AG04450 (cell line): ENCODE results near the gene CCNB1. TPM values are rescaled to one million over a fixed set of nuclear protein-coding genes. Genes with fewer than 3 reads are reported as not detected.

ENCODE experiments used
- CTCF ChIA-PET: fragments of 300-600, 350-600 bp; formaldehyde crosslinking; extraction: SDS; loops from one replicate; lab custom pipeline; 2022; ENCODE audit warnings: antibody characterized with exemption, inconsistent platforms; lab: Charles Lee
- POLR2A ChIA-PET: fragments of 350-600 bp; formaldehyde crosslinking; extraction: SDS; loops from one replicate; lab custom pipeline; 2021; ENCODE audit warnings: antibody characterized with exemption, inconsistent platforms; lab: Yijun Ruan, JAX
- DNase-seq: peaks from one replicate; pipeline ENCODE4 v3.0.0-alpha.2; 2011; ENCODE audit warnings: low read depth, low spot score
- H3K27ac ChIP-seq: one replicate; pipeline ENCODE4 v1.5.1; 2012; ENCODE audit warnings: low read depth, low read length, control low read depth
- H3K27me3 ChIP-seq: one replicate; pipeline ENCODE4 v1.6.0; 2012; ENCODE audit warnings: low read length; ENCODE audit not compliant: control insufficient read depth, insufficient read depth
- H3K4me3 ChIP-seq: 2 replicates; pipeline ENCODE4 v1.5.1; 2011; ENCODE audit warnings: mild to moderate bottlenecking, low read depth, low read length, control low read depth
- H3K9me3 ChIP-seq: 2 replicates; pipeline ENCODE4 v1.5.1; 2012; ENCODE audit warnings: low read length; ENCODE audit not compliant: control insufficient read depth, insufficient read depth
- polyA plus RNA-seq: library from polyadenylated mRNA; depleted of rRNA; stranded (reverse); fragments of >200 nt; gene quantifications from 2 replicates; pipeline ENCODE4 v1.2.3, GENCODE V29; 2011
- TF ChIP-seq, protein P1 (sequence below): IDR thresholded peaks from 2 replicates; pipeline ENCODE4 v1.5.1; 2011; ENCODE audit warnings: low read depth, low read length, control low read depth, inconsistent platforms

Gene CCNB1
- polyA plus RNA-seq, 1 experiment = 58.0 TPM

DNA sequence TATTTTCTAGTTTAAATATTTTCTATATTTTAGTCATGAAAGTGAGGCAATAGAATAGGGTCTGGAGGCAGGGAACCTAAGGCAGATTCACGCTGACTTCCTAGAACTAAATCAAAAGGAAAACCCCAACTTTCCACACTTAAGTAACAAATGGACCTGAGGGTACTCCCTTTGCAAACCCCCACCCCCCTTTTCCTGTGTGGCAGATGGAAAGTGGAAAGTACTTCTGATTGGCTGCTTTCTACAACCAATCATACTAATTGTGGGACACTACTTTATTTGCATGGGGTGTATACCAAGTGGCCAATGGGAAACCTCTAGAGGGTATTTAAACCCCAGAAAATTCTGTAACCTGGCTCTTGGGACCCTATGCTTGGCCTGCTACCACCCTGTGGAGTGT, 17.7 kb downstream of the CCNB1 start:
- no peaks in the 10 kb centered on the region; the same call in 1 of the 2 replicates for H3K9me3 ChIP-seq
- POLR2A ChIA-PET = no interaction called here
- DNase-seq = no peak
- H3K27me3 ChIP-seq = no peaks in the 10 kb centered on the region
- TF ChIP-seq, protein P1, sequence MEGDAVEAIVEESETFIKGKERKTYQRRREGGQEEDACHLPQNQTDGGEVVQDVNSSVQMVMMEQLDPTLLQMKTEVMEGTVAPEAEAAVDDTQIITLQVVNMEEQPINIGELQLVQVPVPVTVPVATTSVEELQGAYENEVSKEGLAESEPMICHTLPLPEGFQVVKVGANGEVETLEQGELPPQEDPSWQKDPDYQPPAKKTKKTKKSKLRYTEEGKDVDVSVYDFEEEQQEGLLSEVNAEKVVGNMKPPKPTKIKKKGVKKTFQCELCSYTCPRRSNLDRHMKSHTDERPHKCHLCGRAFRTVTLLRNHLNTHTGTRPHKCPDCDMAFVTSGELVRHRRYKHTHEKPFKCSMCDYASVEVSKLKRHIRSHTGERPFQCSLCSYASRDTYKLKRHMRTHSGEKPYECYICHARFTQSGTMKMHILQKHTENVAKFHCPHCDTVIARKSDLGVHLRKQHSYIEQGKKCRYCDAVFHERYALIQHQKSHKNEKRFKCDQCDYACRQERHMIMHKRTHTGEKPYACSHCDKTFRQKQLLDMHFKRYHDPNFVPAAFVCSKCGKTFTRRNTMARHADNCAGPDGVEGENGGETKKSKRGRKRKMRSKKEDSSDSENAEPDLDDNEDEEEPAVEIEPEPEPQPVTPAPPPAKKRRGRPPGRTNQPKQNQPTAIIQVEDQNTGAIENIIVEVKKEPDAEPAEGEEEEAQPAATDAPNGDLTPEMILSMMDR = no peak
- CTCF ChIA-PET = interaction anchor here (0.7 kb wide), 1 partner anchor 7 kb away, joined by 6 read pairs; no protein-coding TSS in a partner anchor
- H3K4me3 ChIP-seq = no peak overlapping the region
- no peak overlapping the region for H3K27ac ChIP-seq

DNA sequence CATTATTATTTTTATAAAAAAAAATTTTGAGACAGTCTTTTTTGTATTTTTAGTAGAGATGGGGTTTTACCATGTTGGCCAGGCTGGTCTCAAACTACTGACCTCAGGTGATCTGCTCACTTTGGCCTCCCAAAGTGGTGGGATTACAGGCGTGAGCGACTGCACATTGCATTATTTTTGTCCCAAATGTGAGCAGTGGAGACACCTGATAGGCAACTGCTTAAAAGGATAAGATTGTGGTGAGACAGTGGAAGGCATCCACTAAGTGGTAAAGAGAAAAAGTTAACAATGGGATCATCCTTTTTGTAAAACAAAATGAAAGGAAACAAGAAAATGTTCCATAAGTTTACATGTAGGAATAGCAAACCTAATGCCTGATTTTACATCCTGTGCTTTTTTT, 20.4 kb downstream of the CCNB1 start:
- DNase-seq = no peak
- ChIA-PET POLR2A (no interaction called here), CTCF (no interaction called here)
- TF ChIP-seq, protein P1 = no peak
- H3K9me3 ChIP-seq = no peaks in the 10 kb centered on the region
- no peak overlapping the region for H3K4me3 ChIP-seq
- no peaks in the 10 kb centered on the region for H3K27me3 ChIP-seq
- H3K27ac ChIP-seq = no peak overlapping the region

DNA sequence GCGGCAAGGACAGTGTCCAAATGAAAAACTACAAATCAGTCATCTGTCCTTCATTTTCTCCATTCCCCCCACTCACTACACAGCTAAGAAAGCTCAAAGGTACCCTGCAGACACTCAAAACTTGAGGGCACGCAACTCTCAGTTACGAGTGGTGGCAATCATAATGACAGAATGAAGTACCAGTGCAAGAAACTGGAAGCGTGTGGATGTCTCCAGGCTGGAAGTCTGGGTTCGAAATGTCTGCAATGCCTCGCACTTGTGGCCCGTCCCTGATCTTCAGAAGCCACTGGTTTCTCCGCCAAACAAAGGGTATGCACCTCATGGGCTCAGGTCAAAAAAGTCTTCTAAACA, 21.8 kb downstream of the CCNB1 start:
- peak overlapping the region; percentile 84 for H3K27ac ChIP-seq
- POLR2A ChIA-PET = interaction anchor here (1.0 to 1.1 kb wide), 2 partner anchors 47 to 82 kb away, joined by 3 read pairs; no protein-coding TSS in a partner anchor
- TF ChIP-seq, protein P1 = no peak
- no peaks in the 10 kb centered on the region for H3K27me3 ChIP-seq
- no peak for DNase-seq
- H3K4me3 ChIP-seq = peak overlapping the region; percentile 96
- H3K9me3 ChIP-seq = no peaks in the 10 kb centered on the region
- CTCF ChIA-PET = interaction anchor here (0.6 to 2.0 kb wide), 2 partner anchors 74 to 95 kb away, joined by 4 to 10 read pairs; partner anchors contain the start of gene SLC30A5

DNA sequence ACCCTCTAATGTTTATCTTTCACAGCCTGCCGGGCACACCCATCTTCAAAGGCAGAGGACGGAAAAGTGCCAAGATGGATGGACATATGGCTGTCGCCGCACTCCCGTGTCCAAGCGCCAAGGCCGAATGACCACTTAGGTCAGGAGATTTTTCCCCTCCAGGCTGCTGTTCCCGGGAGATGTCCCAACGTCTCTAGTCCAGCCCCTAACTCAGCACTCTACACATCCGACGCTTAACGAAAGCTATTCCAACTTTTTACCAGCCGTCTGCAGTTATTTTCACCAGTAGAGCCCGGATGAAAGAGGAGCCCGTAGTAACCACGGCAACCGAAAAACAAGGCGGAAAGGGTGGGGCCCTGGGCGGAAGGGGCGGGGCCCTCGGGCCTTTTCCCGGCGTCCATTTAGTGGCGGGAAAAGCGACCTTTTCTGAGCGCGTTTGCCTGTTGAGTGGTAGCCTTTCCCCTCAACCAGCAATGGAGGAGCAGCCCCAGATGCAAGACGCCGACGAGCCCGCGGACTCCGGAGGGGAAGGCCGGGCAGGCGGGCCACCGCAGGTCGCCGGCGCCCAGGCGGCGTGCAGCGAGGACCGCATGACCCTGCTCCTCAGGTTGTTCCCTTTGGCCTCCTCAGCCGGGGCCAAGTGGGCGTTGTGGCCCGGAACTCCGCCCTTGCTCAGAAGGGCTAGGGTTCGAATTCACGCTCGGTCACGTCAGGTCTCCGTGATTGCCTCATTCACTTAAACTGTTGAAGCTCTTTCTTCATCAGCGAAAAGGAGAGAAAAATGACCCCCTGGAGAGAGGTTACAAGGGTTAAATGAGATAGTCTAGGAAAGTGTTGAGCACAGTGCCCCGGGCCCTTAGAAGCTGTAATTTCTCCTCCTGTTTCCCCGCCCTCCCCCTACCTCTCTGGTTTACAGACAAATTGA, 22.5 kb downstream of the CCNB1 start, which contains the start of gene CENPH:
Gene CENPH (plus strand): TSS at position 422 of the 925 bp plus-strand sequence. CDS start 52 bp downstream, at position 474.
- CTCF ChIA-PET = interaction anchor here (0.6 to 2.0 kb wide), 3 partner anchors 75 to 145 kb away, joined by 3 to 10 read pairs (median 4); partner anchors contain the start of gene SLC30A5
- peak; percentile 69 for DNase-seq
- Histone ChIP-seq H3K27ac (peak within 1 kb of the TSS; percentile 84), H3K9me3 (no peaks in the 10 kb centered on the region), H3K27me3 (no peaks in the 10 kb centered on the region), H3K4me3 (peak within 1 kb of the TSS; percentile 96)
- POLR2A ChIA-PET = interaction anchor here (0.6 to 1.2 kb wide), 7 partner anchors 11 to 118 kb away, joined by 3 to 6 read pairs (median 3); no protein-coding TSS in a partner anchor
- TF ChIP-seq, protein P1 = no peak
